ENCODE data around the gene MAP3K4.

Gene MAP3K4

DNA sequence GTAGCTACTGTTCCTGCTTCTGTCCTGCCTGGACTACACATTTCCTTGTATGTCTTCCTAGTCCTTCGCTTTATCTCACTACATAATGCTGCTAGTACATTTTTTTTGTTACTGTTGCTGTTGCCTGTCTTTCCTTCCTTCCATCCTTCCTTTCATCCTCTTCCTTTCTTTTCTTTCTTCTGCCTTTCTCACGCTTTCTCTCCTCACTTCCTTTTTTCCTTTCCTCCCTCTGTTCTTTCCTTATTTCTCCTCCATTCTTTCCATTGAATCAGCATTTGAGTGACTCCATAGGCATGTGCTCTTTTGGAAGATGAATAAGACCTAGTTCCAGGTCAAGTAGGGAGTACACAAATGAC lies 46.3 kb downstream of the MAP3K4 start:
- DNase-seq (ENCODE audit: low read depth), result no peak

- no peak for DNase-seq (ENCODE audit: low read depth)
Observed at GRCh38 chr6:161038229-161039031, 46.9 kb downstream of the MAP3K4 start.

GRCh38 chr6:161041274-161041673 lies 49.7 kb downstream of the MAP3K4 start:
- no peak for DNase-seq (ENCODE audit: low read depth)

DNA sequence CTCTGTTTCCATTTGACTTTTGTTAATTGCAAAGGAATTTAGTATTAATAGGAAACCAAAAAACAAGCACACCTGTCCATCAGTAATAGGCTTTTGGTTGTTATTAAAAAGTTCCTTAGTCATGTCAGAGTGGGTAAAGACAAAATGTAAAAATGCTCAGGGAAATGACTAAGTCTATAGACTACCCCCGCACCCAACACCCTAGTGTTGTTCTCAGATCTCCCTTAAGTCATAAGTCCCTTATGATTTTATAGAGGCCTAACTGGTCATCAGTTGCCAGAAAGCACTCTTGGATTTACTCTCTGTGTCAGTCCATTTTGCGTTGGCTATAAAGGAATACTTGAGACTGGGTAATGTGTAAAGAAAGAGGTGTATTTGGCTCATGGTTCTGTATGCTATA lies 52.8 kb downstream of the MAP3K4 start:
- no peak for DNase-seq (ENCODE audit: low read depth)

GRCh38 chr6:161048641-161049040 lies 57.1 kb downstream of the MAP3K4 start:
- no peak for DNase-seq (ENCODE audit: low read depth)

GRCh38 chr6:161050134-161050765 lies 58.7 kb downstream of the MAP3K4 start:
- no peak for DNase-seq (ENCODE audit: low read depth)

DNA sequence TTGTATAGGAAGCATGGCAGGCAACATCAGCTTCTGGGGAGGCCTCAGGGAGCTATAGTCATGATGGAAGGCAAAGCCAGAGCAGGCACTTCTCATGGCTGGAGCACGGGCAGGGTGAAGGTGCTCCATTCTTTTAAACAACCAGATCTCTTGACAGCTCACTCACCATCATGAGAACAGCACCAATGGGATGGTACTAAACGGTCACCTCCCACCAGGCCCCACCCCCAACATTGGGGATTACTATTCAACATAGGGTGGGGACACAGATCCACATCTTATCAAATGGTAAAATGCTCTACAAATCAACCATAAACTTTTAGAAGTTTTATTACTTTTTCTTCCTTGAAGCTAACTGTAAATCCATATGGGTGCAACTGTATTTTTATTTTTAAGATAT lies 61.5 kb downstream of the MAP3K4 start:
- no peak for DNase-seq (ENCODE audit: low read depth)

GRCh38 chr6:161054876-161055275 lies 63.3 kb downstream of the MAP3K4 start:
- no peak for DNase-seq (ENCODE audit: low read depth)

- no peak for DNase-seq (ENCODE audit: low read depth)
Observed at GRCh38 chr6:161056451-161056850, 64.9 kb downstream of the MAP3K4 start.

- no peak for DNase-seq (ENCODE audit: low read depth)
Observed at GRCh38 chr6:161057103-161058091, 65.8 kb downstream of the MAP3K4 start.

- no peak for DNase-seq (ENCODE audit: low read depth)
Observed at GRCh38 chr6:161058741-161059140, 67.2 kb downstream of the MAP3K4 start.

DNA sequence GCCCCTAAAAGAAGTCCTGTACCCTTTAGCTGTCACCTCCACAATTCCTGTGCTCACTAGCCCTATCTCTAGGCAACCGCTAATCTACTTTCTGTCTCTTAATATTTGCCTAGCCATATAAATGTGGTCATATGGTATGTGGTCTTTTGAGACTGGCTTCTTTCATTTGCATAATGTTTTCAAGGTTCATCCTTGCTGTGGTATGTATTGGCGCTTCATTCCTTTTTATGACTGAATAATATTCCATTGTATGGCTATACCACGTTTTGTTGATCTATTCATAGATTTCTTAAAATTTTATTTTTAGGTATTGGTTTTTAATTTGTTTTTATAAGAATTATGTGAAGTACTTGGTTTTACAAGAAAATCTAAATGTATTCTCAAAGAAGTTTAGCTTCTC lies 70.0 kb downstream of the MAP3K4 start:
- no peak for DNase-seq (ENCODE audit: low read depth)

DNA sequence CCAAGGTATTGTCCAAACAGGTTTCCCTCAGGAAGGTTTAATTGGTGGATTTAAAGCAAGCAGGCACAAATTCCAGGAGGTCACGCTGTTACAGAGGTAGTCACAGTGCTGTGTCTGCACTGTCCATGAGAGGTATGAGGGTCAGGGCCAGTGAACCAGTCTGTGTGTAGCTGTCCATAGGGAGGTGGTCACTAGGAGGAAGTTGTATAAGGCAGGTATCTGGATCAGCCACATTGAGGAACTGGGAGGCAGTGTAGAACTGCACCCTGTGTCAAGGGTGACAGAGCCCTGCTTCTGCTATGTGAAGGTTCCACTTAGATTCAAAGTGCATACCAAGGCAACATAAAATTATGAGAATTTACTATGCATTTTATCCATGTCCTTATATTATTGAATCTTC lies 73.3 kb downstream of the MAP3K4 start:
- no peak for DNase-seq (ENCODE audit: low read depth)

- DNase-seq (ENCODE audit: low read depth), result no peak
Observed at GRCh38 chr6:161066511-161066910, 74.9 kb downstream of the MAP3K4 start.

- DNase-seq (ENCODE audit: low read depth), result no peak
Observed at GRCh38 chr6:161067749-161068148, 76.2 kb downstream of the MAP3K4 start.

- DNase-seq (ENCODE audit: low read depth), result no peak
Observed at GRCh38 chr6:161068321-161068741, 76.8 kb downstream of the MAP3K4 start.

GRCh38 chr6:161073930-161074329 lies 82.4 kb downstream of the MAP3K4 start:
- DNase-seq (ENCODE audit: low read depth), result no peak

GRCh38 chr6:161074496-161075121 lies 83.0 kb downstream of the MAP3K4 start:
- no peak for DNase-seq (ENCODE audit: low read depth)

DNA sequence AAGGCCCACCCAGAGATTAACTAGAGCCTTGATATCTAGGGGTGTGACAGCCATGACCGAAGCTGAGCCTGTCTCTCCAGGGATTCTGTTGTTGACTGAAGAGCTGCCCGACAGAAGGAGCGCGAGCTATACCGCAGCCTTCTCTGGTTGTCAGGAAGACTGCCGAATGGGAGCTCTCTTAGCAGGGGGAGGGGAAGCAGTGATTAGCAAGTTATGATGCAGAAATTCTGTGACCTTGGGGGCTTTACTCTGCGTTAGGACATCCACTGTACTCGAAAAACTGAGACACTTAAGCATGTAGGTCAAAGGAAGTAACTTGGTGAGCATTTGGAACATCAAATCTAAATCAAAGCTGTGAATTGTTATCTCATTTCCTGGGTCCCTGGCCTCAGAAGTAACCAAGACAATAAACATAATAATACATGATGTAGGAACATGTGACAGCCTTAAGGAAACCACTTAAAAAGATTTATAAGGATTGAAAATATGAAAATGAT lies 84.7 kb downstream of the MAP3K4 start:
- DNase-seq (ENCODE audit: low read depth), result no peak

GRCh38 chr6:161079566-161080262 lies 88.1 kb downstream of the MAP3K4 start:
- peak; percentile 43 for DNase-seq (ENCODE audit: low read depth)

DNA sequence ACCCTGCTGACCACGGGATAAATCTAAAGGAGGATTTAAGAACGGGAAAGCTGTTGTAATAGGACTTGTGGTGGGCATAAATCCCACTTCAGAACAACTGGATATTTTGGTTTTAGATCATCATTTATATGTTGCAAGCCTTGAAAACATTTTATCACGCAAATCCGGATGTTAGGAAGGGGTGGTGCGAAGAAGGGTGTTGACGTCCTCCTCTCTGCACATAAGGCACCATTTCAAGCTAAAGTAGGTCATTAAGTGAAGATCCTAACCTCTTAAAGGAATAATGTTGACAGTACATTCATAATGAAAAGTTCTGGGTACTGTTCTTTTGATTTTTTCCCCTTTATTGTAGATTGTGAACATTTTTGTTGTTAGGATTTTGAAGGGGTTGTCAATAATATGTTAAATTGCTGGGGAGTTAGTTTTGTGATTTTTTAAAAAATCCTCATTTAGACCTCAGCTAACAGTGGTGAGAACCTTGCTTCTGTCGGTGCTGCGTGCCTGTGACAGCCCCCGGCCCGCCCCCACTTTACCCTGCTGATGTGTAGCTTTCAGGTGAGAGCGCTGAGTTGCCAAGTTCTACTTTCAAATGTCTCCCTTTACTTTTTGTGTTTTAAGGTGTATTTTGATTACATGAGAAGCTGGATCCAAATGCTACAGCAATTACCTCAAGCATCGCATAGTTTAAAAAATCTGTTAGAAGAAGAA lies 88.8 kb downstream of the MAP3K4 start:
- DNase-seq (ENCODE audit: low read depth), result no peak
